PC-3 (cell line): ENCODE results near the gene CRTC1. TPM values are rescaled to one million over a fixed set of nuclear protein-coding genes. Genes with fewer than 3 reads are reported as not detected.
"Not testable (repeated sequence)": the region's sequence is repeated elsewhere in the genome, so short reads cannot be mapped to it uniquely, and the experiment has no call there.

Source experiments
- ATAC-seq: fragments of 200-7000 bp; cut with Tn5 transposase; 2 replicates; pipeline ENCODE4 v1.9.1; 2020; ENCODE audit warnings: mild to moderate bottlenecking, moderate library complexity
- BruUV-seq: library from RNA; stranded (reverse); fragments of 400-500 nt; replicated peaks from 2 replicates; lab custom pipeline; 2021; lab: Mats Ljungman, UMichigan
- CTCF ChIA-PET: fragments of 300-600 bp; sonication (Branson Sonifier 250); formaldehyde crosslinking; loops from one replicate; lab custom pipeline; 2022; ENCODE audit warnings: antibody characterized with exemption; lab: Charles Lee
- POLR2A ChIA-PET: fragments of 300-600 bp; sonication (Branson Sonifier 250); formaldehyde crosslinking; loops from one replicate; lab custom pipeline; 2022; ENCODE audit warnings: antibody characterized with exemption; ENCODE audit not compliant: unreplicated experiment; lab: Charles Lee
- DNase-seq: peaks from one replicate; pipeline ENCODE4 v3.0.0-alpha.2; 2015
- H2AFZ ChIP-seq: fragments of 300-600 bp; sonication (generic); 2 replicates; pipeline ENCODE4 v1.6.0; 2016; ENCODE audit warnings: antibody characterized with exemption, low read length
- H3F3A ChIP-seq: fragments of 300-600 bp; sonication (generic); one replicate; pipeline ENCODE4 v1.6.0; 2017; ENCODE audit warnings: antibody characterized with exemption, low read length, control low read depth, mild to moderate bottlenecking; ENCODE audit not compliant: unreplicated experiment
- H3K27ac ChIP-seq: fragments of 300-600 bp; sonication (generic); 2 replicates; pipeline ENCODE4 v1.5.1; 2016; ENCODE audit warnings: mild to moderate bottlenecking, low read length
- H3K27me3 ChIP-seq: fragments of 300-600 bp; sonication (generic); 2 replicates; pipeline ENCODE4 v1.6.1; 2016; ENCODE audit warnings: low read length, mixed read lengths
- H3K36me3 ChIP-seq: fragments of 300-600 bp; sonication (generic); 2 replicates; pipeline ENCODE4 v1.6.1; 2016; ENCODE audit warnings: low read depth, mixed run types, low read length, mixed read lengths
- H3K4me1 ChIP-seq: fragments of 300-600 bp; sonication (generic); 2 replicates; pipeline ENCODE4 v1.5.1; 2016; ENCODE audit warnings: low read length; ENCODE audit not compliant: insufficient read depth
- H3K4me2 ChIP-seq: fragments of 300-600 bp; sonication (generic); 2 replicates; pipeline ENCODE4 v1.6.0; 2016; ENCODE audit warnings: low read length
- H3K4me3 ChIP-seq: fragments of 300-600 bp; sonication (generic); 2 replicates; pipeline ENCODE4 v1.5.1; 2016; ENCODE audit warnings: mild to moderate bottlenecking, low read length, mixed read lengths
- H3K79me2 ChIP-seq: fragments of 300-600 bp; sonication (generic); 2 replicates; pipeline ENCODE4 v1.6.1; 2017; ENCODE audit warnings: low read length, mixed read lengths
- H3K9ac ChIP-seq: fragments of 300-600 bp; sonication (generic); 2 replicates; pipeline ENCODE4 v1.6.0; 2016; ENCODE audit warnings: mild to moderate bottlenecking, low read length
- H3K9me2 ChIP-seq: fragments of 300-600 bp; sonication (generic); replicated peaks from 2 replicates; pipeline ENCODE4 v1.6.1; 2016; ENCODE audit warnings: mixed run types, low read length, mixed read lengths
- H3K9me3 ChIP-seq: fragments of 300-600 bp; sonication (generic); 2 replicates; pipeline ENCODE4 v1.6.1; 2016; ENCODE audit warnings: low read length, mixed read lengths
- H4K20me1 ChIP-seq: fragments of 300-600 bp; sonication (generic); 2 replicates; pipeline ENCODE4 v1.6.1; 2016; ENCODE audit warnings: low read length, mixed read lengths
- CTCF ChIP-seq: fragments of 300-600 bp; sonication (generic); conservative IDR thresholded peaks from 2 replicates; pipeline ENCODE4 v1.5.1; 2017; ENCODE audit warnings: antibody characterized with exemption, low read depth, mild to moderate bottlenecking, low read length
- EZH2 ChIP-seq: fragments of 300-600 bp; sonication (generic); IDR thresholded peaks from one replicate; pipeline ENCODE4 v1.6.1; 2017; ENCODE audit warnings: antibody characterized with exemption, mild to moderate bottlenecking, low read length; ENCODE audit not compliant: unreplicated experiment
- EZH2phosphoT487 ChIP-seq: fragments of 300-600 bp; sonication (generic); IDR thresholded peaks from 2 replicates; pipeline ENCODE4 v1.6.1; 2018; ENCODE audit warnings: mild to moderate bottlenecking, antibody characterized with exemption, low read length, borderline replicate concordance
- intact Hi-C: fragments of 100-400 bp; cut with micrococcal nuclease; formaldehyde crosslinking; loops from 2 replicates; pipeline ENCODE4 v1.9.0; 2023
- total RNA-seq: library from RNA; depleted of rRNA; stranded (reverse); fragments of >200 nt; gene quantifications from 2 replicates; pipeline ENCODE4 v1.2.3, GENCODE V29; 2014

Gene CRTC1
- total RNA-seq, 1 experiment from 2014 or later: 6.7 TPM

GRCh38 chr19:18733196-18733647 is 49.7 kb downstream of the CRTC1 start:
- BruUV-seq: no TSS peak
- POLR2A ChIA-PET: no interaction called here
- H4K20me1 ChIP-seq: no peaks in the 10 kb centered on the region

GRCh38 chr19:18733762-18734332 is 50.4 kb downstream of the CRTC1 start:
- ATAC-seq, H4K20me1 ChIP-seq, H3K4me2 ChIP-seq, H3K4me3 ChIP-seq, H3K79me2 ChIP-seq, intact Hi-C loops, H3K4me1 ChIP-seq, H3K9ac ChIP-seq, H3F3A ChIP-seq, CTCF ChIA-PET, BruUV-seq, H3K9me2 ChIP-seq, H3K9me3 ChIP-seq, H3K36me3 ChIP-seq, H3K27me3 ChIP-seq, H2AFZ ChIP-seq, H3K27ac ChIP-seq, DNase-seq, POLR2A ChIA-PET: not testable (repeated sequence)

More at GRCh38 chr19:18733196-18733647, 49.7 kb downstream of the CRTC1 start:
- no peak overlapping the region for H3K4me3 ChIP-seq
- no peaks in the 10 kb centered on the region for H3K27me3 ChIP-seq
- no peaks in the 10 kb centered on the region for H3K4me1 ChIP-seq
- intact Hi-C loops: no loop called here
- no peak for DNase-seq
- H2AFZ ChIP-seq: no peak overlapping the region
- ATAC-seq: no peak
- no peaks in the 10 kb centered on the region for H3K9me2 ChIP-seq
- TF ChIP-seq CTCF (no peak), EZH2 (no peak), EZH2phosphoT487 (no peak)
- H3K4me2 ChIP-seq: no peak overlapping the region
- H3K9ac ChIP-seq: no peak overlapping the region
- H3K79me2 ChIP-seq: no peaks in the 10 kb centered on the region
- CTCF ChIA-PET: no interaction called here
- H3K9me3 ChIP-seq: no peaks in the 10 kb centered on the region
- no peaks in the 10 kb centered on the region for H3F3A ChIP-seq
- H3K27ac ChIP-seq: no peak overlapping the region
- H3K36me3 ChIP-seq: no peaks in the 10 kb centered on the region

GRCh38 chr19:18735324-18735723 is 51.8 kb downstream of the CRTC1 start:
- Histone ChIP-seq H3K36me3 (no peaks in the 10 kb centered on the region), H3K9me3 (no peaks in the 10 kb centered on the region), H3K9ac (no peak overlapping the region), H3K79me2 (no peaks in the 10 kb centered on the region), H3K27ac (no peak overlapping the region), H3K4me3 (no peak overlapping the region), H3K4me1 (no peaks in the 10 kb centered on the region), H3K27me3 (no peaks in the 10 kb centered on the region), H3K4me2 (no peak overlapping the region), H3K9me2 (no peaks in the 10 kb centered on the region), H2AFZ (no peak overlapping the region), H4K20me1 (no peaks in the 10 kb centered on the region), H3F3A (no peaks in the 10 kb centered on the region)
- ATAC-seq (no peak), DNase-seq (no peak)
- ChIA-PET POLR2A (no interaction called here), CTCF (no interaction called here)
- BruUV-seq: no TSS peak
- TF ChIP-seq CTCF: no peak
- no peak for TF ChIP-seq EZH2phosphoT487
- TF ChIP-seq EZH2: no peak
- intact Hi-C loops: no loop called here
